Aorta (tissue), 5 donors: ENCODE measurements around the gene KCNJ18. TPM values are rescaled to one million over a fixed set of nuclear protein-coding genes. Genes with fewer than 3 reads are reported as not detected.
"Not testable (repeated sequence)": the region's sequence is repeated elsewhere in the genome, so short reads cannot be mapped to it uniquely, and the experiment has no call there.

ENCODE experiments used
- ATAC-seq: fragments of 200-7000 bp; cut with Tn5 transposase; one replicate; pipeline ENCODE4 v1.9.1; 2022; ENCODE audit warnings: moderate library complexity; ENCODE audit not compliant: low FRiP score
- DNase-seq, 2 donors: peaks; one replicate each; pipeline ENCODE4 v3.0.0-alpha.2; 2020
- H3K27ac ChIP-seq, 2 donors: one replicate each; pipeline ENCODE4 v1.5.1; 2013; ENCODE audit warnings: low read length in 2 of 2, mild to moderate bottlenecking in 2 of 2, moderate library complexity in 2 of 2, control low read depth in 1 of 2, inconsistent platforms in 1 of 2, low read depth in 1 of 2
- H3K27me3 ChIP-seq, 2 donors: one replicate each; pipeline ENCODE4 v1.6.1; 2013; ENCODE audit warnings: control low read depth in 1 of 2, low read length in 1 of 2, mild to moderate bottlenecking in 1 of 2, moderate library complexity in 1 of 2; ENCODE audit not compliant: insufficient read depth in 2 of 2, control insufficient read depth in 1 of 2
- H3K36me3 ChIP-seq, 2 donors: one replicate each; pipeline ENCODE4 v1.6.1; 2013; ENCODE audit warnings: control low read depth in 1 of 2, low read length in 1 of 2, mild to moderate bottlenecking in 1 of 2; ENCODE audit not compliant: insufficient read depth in 2 of 2, control insufficient read depth in 1 of 2
- H3K4me1 ChIP-seq, 2 donors: one replicate each; pipeline ENCODE4 v1.6.1; 2013; ENCODE audit warnings: low read length in 2 of 2, control low read depth in 1 of 2, mild to moderate bottlenecking in 1 of 2, moderate library complexity in 1 of 2; ENCODE audit not compliant: insufficient read depth in 2 of 2, control insufficient read depth in 1 of 2
- H3K4me3 ChIP-seq, 2 donors: one replicate each; pipeline ENCODE4 v1.5.1; 2013; ENCODE audit warnings: low read length in 2 of 2, control low read depth in 1 of 2, mild to moderate bottlenecking in 1 of 2
- H3K9me3 ChIP-seq: one replicate; pipeline ENCODE4 v1.6.1; 2013; ENCODE audit warnings: mild to moderate bottlenecking, low read length; ENCODE audit not compliant: control insufficient read depth
- WGBS, 2 donors: extraction: QIAGEN DNeasy Blood & Tissue Kit; methylation state at CpG; one replicate each; pipeline ENCODE4 v1.1.7; 2013; 5-methylcytosine and 5-hydroxymethylcytosine counted together
- intact Hi-C, 2 donors: fragments of 100-400 bp; cut with DNase I; formaldehyde crosslinking; loops; one replicate each; pipeline versions ENCODE4 v1.14.2 to v1.15.0; 2022
- polyA plus RNA-seq, 2 donors: library from polyadenylated mRNA; stranded (reverse); fragments of 200-250 nt; gene quantifications; one replicate each; pipeline ENCODE4 v1.2.3, GENCODE V29; 2013
- total RNA-seq, 2 donors: library from RNA; stranded (reverse); fragmentation: NEBNext Ultra II Directional; extraction: Animal tissue kit (Norgen Biotek cat#: 25700); gene quantifications; one replicate each; pipeline ENCODE4 v1.2.1, GENCODE V29; 2021
- donor health status: healthy with polysubstance abuse.
- donor health status: Bipolar disorder and iron deficiency.
- donor health status: DM: no; HTN: no; CAD: no.
- donor health status: DM: no; HTN: no; CAD: no.
- donor health status: DM: yes; HTN: yes; CAD: no.

The KCNJ18 gene
- total and polyA plus RNA-seq, 4 donors: not detected

GRCh38 chr17:21688293-21688949 lies 3.9 kb upstream of the KCNJ18 start:
- no peaks in the 10 kb centered on the region for H3K4me1 ChIP-seq
- ATAC-seq (no peak), DNase-seq (no peak)
- H3K27ac ChIP-seq: no peak overlapping the region
- no peaks in the 10 kb centered on the region for H3K36me3 ChIP-seq
- no peak overlapping the region for H3K4me3 ChIP-seq
- no peaks in the 10 kb centered on the region for H3K27me3 ChIP-seq
- 77 to 81% methylated on average over 11 of the region's 11 CpGs for WGBS, 2 donors
- H3K9me3 ChIP-seq: peaks cover 4% of the 10 kb centered on the region
- intact Hi-C loops: loop anchor here (5.0 kb wide), 1 partner anchor 286 kb away; no protein-coding TSS in a partner anchor

- ATAC-seq (peak; percentile 7), DNase-seq (peak; percentile 81 to 91)
- intact Hi-C loops: loop anchor here (5.0 kb wide), 1 partner anchor 287 kb away; no protein-coding TSS in a partner anchor
Measured at GRCh38 chr17:21689604-21690003, 2.7 kb upstream of the KCNJ18 start.

GRCh38 chr17:21690811-21691210 lies 1.5 kb upstream of the KCNJ18 start:
- H3K27ac ChIP-seq, H3K4me3 ChIP-seq, H3K4me1 ChIP-seq, ATAC-seq, intact Hi-C loops, H3K36me3 ChIP-seq, H3K27me3 ChIP-seq, H3K9me3 ChIP-seq: not testable (repeated sequence)
- WGBS, 2 donors: 62 to 66% methylated on average over 2 of the region's 2 CpGs
- DNase-seq: peak in 1 of 2 donors; percentile 22

More at GRCh38 chr17:21689604-21690003, 2.7 kb upstream of the KCNJ18 start:
- no peaks in the 10 kb centered on the region for H3K4me1 ChIP-seq
- peaks cover 4% of the 10 kb centered on the region for H3K9me3 ChIP-seq
- H3K36me3 ChIP-seq: no peaks in the 10 kb centered on the region
- H3K4me3 ChIP-seq: no peak overlapping the region
- no peak overlapping the region for H3K27ac ChIP-seq
- WGBS, 2 donors: 49 to 57% methylated on average over 7 of the region's 7 CpGs
- no peaks in the 10 kb centered on the region for H3K27me3 ChIP-seq

GRCh38 chr17:21691481-21691880 lies 842 bp upstream of the KCNJ18 start:
- ATAC-seq, intact Hi-C loops, H3K27me3 ChIP-seq, H3K4me1 ChIP-seq, H3K4me3 ChIP-seq, H3K9me3 ChIP-seq, DNase-seq, H3K36me3 ChIP-seq, H3K27ac ChIP-seq: not testable (repeated sequence)
- WGBS, 2 donors: 88 to 92% methylated on average over 5 to 6 of the region's 6 CpGs

GRCh38 chr17:21692704-21693065 lies 362 bp downstream of the KCNJ18 start:
- H3K4me3 ChIP-seq, H3K4me1 ChIP-seq, intact Hi-C loops, H3K27ac ChIP-seq, H3K9me3 ChIP-seq, H3K27me3 ChIP-seq, H3K36me3 ChIP-seq: not testable (repeated sequence)
- ATAC-seq: peak; percentile 5
- WGBS, 2 donors: 74 to 77% methylated on average over 12 of the region's 12 CpGs
- peak in 1 of 2 donors; percentile 55 for DNase-seq

- WGBS, 2 donors: 64 to 70% methylated on average over 6 of the region's 6 CpGs
- H3K27me3 ChIP-seq, H3K4me3 ChIP-seq, H3K27ac ChIP-seq, ATAC-seq, H3K36me3 ChIP-seq, intact Hi-C loops, H3K4me1 ChIP-seq, H3K9me3 ChIP-seq: not testable (repeated sequence)
- DNase-seq: peak in 1 of 2 donors; percentile 75
Measured at GRCh38 chr17:21693391-21693796, 1.1 kb downstream of the KCNJ18 start.

GRCh38 chr17:21693937-21694336 lies 1.6 kb downstream of the KCNJ18 start:
- WGBS, 2 donors: 83 to 90% methylated on average over 1 to 3 of the region's 4 CpGs

GRCh38 chr17:21696227-21696626 lies 3.9 kb downstream of the KCNJ18 start:
- ATAC-seq, intact Hi-C loops: not testable (repeated sequence)

More at GRCh38 chr17:21693937-21694336, 1.6 kb downstream of the KCNJ18 start:
- H3K27me3 ChIP-seq, H3K36me3 ChIP-seq, H3K27ac ChIP-seq, intact Hi-C loops, ATAC-seq, H3K4me3 ChIP-seq, H3K9me3 ChIP-seq, H3K4me1 ChIP-seq: not testable (repeated sequence)
- DNase-seq: peak in 1 of 2 donors; percentile 5

GRCh38 chr17:21696842-21697507 lies 4.7 kb downstream of the KCNJ18 start:
- H3K4me1 ChIP-seq, DNase-seq, H3K27ac ChIP-seq, H3K4me3 ChIP-seq, ATAC-seq, H3K27me3 ChIP-seq, H3K36me3 ChIP-seq, intact Hi-C loops, H3K9me3 ChIP-seq: not testable (repeated sequence)
- WGBS, 2 donors: 62 to 73% methylated on average over 6 to 7 of the region's 7 CpGs

More at GRCh38 chr17:21696227-21696626, 3.9 kb downstream of the KCNJ18 start:
- H3K9me3 ChIP-seq, H3K4me1 ChIP-seq, H3K27me3 ChIP-seq, H3K4me3 ChIP-seq, H3K27ac ChIP-seq, H3K36me3 ChIP-seq: not testable (repeated sequence)
- 91 to 93% methylated on average over 1 to 2 of the region's 3 CpGs for WGBS, 2 donors
- peak in 1 of 2 donors; percentile 12 for DNase-seq
